UCSD-AML1 (cell line): Measurements from ENCODE around the gene MARCHF9.

ENCODE experiments used
- DNase-seq: peaks from one replicate; lab custom pipeline; 2025; ENCODE audit not compliant: unreplicated experiment; lab: John Stamatoyannopoulos, UW

The MARCHF9 gene

DNA sequence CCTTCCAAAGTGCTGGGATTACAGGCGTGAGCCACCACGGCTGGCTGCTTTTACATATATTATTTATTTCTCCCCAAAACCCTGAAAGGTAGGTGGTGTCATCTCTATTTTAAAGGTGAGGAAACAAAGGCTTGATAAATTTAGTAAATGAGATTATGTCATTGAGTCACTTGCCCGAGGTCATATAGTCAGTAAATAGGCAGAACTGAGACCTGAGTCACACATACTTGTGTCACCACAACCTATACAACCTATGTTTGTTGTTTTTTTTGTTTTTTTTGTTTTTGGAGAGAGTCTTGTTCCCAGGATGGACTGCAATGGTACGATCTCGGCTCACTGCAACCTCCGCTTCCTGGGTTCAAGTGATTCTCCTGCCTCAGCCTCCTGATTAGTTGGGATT lies 40.5 kb downstream of the MARCHF9 start:
- DNase-seq, result no peak

DNA sequence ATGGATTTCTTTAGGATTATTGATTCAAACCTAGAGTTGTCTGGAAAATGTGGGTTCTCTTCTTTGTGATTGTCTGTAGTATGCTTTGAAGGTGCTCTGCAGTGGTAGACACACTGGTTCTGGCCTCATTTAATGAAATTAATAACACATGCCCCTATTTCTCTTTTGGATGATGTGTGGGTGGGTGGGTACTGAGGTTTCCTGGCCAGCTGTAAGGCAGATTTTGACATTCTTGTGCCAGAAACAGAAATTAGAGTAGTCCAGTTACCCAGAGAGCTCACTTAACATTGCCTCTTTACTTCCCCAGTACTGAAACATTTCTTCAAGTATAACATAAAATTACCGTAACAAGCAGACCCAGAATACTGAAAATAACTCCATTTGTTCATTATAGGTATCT lies 42.1 kb downstream of the MARCHF9 start:
- no peak for DNase-seq

DNA sequence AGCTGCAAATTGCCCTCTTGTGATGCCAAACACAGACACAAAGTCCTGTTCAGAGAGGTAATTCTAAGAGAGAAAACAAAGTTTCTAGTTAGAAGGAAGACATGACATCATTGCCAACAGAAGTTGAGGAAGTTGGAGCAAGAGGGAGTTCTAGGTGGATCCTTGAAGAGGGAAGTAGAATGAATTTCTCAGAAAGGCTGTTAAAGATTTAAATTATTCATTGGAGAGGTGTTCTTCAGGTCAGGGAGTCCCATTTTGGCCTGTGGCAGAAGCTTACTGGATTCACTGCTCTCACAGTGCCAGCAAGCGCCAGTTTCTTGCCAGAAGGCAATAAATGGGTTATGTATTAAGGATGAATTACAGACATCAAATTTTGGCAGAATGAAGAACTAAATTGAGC lies 43.0 kb downstream of the MARCHF9 start:
- no peak for DNase-seq

DNA sequence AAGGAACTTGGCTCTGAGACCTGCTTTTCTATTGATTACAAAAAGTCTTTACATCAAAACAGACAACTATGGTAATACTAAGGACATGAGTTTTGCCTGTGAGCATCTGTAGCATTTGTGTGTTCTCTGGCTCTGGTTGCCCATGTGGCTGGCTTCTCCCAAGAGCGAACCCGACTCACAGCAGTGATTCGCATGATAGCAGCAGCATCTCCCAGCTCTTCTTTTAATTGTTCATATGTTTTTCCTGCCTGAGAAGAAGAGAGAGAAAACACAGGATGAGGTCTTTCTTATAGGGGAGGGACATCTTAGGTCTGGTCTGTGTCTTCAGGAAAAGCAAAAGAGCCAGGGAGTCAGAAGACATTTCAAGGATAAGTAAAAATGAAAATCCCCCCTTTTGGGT lies 46.1 kb downstream of the MARCHF9 start:
- DNase-seq, result no peak

DNA sequence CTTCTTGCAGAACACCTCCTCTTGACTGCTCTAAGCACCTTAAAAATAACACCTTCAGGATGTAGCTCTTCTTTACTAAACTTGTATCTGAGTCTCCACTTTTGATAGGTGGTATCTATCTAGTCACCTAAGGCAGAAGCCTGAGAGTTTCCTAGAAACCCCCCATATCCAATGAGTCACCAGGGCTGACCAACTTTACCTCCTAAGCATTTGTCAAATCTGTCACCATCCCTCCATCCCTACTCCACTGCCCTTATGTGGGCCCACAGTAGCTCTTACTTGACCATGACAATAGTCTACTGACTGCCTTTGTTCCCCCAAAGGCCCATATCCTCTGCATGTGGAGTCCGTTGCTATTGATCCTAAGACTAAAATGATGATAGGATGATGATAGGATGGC lies 47.7 kb downstream of the MARCHF9 start:
- DNase-seq, result no peak

DNA sequence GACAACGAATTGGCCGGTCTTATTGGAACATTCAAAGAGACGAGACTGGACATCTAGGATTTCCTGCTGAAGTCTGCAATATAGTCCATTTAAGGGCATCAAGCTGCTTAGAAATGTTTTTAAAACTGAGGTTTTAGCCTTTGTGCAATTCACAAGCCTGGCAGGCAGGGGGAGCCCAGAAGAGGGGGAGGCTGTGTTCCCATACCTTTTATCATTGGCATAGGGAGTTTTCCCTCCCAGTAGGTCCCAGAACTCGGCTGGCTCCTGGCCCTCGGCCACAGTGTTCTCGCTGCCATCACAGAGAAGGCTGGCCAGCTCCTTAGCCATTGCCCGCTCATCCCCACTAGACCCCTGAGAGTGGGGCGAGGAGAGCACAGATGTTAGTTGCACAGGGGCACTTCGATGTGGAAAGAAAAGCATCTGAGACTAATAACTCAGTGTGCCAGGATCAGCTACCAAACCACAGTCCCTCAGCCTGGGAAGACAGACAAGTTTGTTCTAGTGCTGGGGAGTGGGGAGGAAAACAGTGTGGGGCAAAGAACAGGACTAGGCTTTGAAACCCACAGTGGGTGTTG lies 48.5 kb downstream of the MARCHF9 start:
- peak; percentile 32 for DNase-seq

DNA sequence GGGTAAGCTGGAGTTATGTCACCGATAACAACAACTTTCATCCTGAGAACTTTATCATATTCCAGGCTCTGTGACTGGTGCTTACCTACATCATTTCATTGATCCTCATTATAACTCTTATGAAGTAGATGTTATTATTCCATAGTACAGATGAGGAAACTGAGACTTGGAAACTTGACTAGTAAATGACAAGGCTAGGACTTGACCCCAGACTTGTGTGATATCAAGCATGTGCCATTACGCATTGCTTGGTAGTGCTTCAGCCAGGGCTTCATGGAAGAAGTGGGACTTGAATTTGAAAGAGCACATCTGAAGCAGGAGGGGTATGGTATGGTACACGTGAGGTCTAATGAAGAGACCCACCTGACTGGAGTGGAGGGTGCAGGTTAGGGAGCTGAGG lies 51.8 kb downstream of the MARCHF9 start:
- DNase-seq, result no peak

DNA sequence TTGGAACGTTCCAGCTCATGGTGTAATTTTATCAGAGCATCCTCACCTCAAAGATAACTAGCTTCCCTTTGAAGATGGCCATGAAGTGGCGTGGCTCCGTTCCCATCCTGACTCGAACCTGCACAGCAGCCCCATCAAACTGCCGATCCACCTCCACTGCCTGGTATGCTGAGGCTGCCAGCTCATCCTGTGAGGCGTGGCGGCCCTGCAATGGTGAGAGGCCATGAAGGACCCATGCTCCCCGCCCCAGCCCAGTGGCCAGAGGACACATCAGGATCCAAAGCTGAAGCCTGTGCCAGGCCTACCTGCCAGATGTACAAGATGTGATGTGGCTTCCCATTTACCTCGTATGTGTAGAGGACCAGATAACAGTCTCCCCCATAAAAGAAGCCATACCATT lies 52.4 kb downstream of the MARCHF9 start:
- no peak for DNase-seq

DNA sequence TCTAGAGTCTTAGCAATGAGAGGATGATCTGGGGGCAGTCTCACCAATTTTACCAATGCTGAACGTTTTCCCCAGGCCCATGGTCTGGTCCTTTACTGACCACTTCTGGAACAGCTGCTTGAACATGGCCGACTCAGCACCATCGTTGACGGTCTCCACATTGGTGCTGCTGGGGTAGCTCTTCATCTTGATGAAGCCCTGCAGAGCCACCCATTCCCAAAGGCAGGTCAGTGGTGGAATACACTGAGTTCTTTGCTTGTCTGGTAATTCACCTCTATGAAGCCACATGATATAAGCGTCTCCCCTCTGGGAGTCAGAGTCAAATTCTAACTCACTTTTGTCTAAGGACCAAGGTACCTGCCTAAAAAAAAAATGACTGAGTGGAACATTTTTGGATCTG lies 53.4 kb downstream of the MARCHF9 start:
- DNase-seq, result no peak

DNA sequence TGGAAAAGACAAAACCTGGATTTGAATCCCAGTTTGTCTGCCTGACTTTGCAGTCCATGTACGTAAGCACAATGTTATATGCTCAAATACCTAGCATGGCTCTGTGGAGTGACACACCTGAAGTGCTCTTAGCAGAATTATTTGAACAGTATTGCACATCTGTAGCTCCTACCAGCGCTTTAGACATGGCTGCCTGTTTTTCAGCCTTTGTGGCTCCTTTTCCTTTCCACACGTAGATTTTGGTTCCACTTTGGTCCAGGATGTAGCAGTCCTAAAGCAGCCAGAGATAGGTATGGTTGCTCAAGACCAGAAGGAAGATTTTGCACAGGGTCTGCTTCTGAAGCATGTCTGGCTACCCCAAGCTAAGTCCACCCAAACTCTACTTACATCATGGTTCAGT lies 54.5 kb downstream of the MARCHF9 start:
- no peak for DNase-seq
